GM21381 (cell line): ENCODE measurements around the gene STX18.

ENCODE experiments used
- ATAC-seq: cut with Tn5 transposase; IDR thresholded peaks from one replicate; pipeline ENCODE4 v1.9.1; 2021; ENCODE audit warnings: mild to moderate bottlenecking, moderate library complexity; ENCODE audit not compliant: unreplicated experiment

Gene STX18

GRCh38 chr4:4386296-4386735 lies 155.5 kb downstream of the STX18 start:
- ATAC-seq, result no peak

- ATAC-seq, result no peak
These were observed 156.0 kb downstream of the STX18 start for GRCh38 chr4:4385729-4386295.

- no peak for ATAC-seq
These were observed 157.0 kb downstream of the STX18 start for GRCh38 chr4:4384837-4385236.

DNA sequence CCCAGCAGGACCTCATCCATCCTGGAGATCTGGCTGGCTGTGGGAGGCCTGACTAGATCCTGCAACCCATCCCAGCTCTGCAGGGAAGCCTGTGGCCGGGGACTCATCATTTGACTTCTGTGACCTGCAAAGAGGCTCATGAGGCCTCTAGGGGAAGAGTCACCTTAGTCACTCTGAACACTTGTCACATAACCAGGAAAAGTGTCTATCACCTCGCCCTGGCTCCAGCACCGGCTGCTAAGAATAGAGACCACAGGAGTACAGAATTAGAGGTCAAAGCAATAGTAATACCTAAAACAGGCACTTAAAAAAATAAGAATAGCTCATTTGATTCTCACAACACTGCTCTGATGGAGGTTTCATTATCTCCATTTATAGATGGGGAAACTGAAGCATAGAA lies 158.8 kb downstream of the STX18 start:
- no peak for ATAC-seq

DNA sequence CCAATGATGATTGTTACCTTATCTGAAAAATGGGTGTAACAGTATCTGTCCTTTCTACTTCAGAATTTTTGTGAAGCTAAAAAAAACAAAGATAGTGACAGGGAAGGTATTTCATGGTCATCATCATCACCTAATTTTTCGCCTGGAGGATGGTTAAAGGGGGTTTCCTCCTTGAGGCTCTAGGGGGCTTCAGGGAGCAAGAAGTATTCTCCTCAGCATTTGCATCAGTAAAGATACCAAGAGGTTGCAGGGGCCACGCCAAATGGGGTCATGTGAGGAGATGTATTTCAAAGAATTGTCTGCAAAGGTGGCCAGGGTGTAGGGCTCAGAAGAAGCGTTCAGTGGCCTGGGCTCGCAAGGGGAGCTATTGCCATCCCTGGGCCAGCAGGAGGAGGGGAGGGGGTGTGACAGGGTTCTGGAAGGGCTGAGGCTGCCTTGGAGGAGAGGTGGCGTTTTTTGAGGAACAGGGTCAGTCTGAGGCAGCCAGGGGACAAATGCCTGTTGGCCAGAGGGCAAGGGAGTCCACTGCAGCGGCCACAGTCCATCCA lies 162.2 kb downstream of the STX18 start:
- no peak for ATAC-seq

GRCh38 chr4:4377732-4378460 lies 164.0 kb downstream of the STX18 start:
- ATAC-seq, result no peak

DNA sequence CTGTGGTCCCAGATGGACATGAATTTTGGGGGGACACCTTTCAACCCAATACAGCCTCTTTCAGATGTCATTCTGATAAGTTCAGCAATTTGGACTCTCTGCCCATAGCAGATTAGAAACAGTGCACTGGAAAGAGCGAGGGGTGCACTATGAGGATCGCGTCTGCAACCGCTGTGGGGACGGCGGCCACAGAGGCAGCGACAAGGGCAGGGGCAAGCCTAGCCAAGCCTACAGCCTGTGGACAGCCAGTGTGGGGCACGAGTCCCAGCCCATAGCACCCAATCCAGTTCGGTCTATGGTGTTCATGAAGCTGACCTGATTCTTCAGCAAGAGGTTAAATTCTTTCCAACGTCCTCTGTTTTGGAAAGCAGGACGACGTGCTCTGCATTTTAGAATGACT lies 164.7 kb downstream of the STX18 start:
- ATAC-seq, result no peak

- ATAC-seq, result no peak
These were observed 165.8 kb downstream of the STX18 start for GRCh38 chr4:4376074-4376473.

DNA sequence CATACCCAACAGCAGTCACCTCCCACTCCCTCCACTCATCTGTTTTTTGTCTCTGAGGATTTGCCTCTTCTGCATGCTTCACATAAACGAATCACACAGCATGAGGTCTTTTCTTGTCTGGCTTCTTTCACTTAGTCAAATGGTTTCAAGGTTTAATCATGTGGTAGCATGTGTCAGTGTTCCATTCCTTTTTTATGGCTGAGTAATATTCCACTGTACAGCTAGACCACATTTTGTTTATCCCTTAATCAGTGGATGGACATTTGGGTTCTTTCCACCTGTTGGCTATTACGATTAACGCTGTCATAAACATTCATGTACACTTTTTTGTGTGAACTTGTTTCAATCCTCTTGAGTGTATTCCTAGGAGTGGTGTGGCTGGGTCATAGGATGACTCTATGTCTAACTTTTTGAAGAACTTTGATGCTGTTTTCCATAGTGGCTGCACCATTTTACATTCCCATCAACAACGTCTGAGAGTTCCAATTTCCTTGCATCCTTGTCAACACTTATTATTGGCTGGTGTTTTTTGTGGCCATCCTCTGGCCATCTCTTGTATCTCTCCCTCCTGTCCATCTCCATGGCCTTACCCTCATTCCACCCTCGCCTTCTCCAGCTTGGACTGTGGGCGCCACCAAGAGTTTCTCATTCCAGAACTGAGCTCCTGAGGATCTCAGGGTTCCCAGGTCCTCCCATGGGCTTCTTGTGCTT lies 167.3 kb downstream of the STX18 start:
- ATAC-seq, result no peak
